PC-3 (cell line): ENCODE results near the gene OGDH. TPM values are rescaled to one million over a fixed set of nuclear protein-coding genes. Genes with fewer than 3 reads are reported as not detected.

ENCODE experiments used
- ATAC-seq: fragments of 200-7000 bp; cut with Tn5 transposase; 2 replicates; pipeline ENCODE4 v1.9.1; 2020; ENCODE audit warnings: mild to moderate bottlenecking, moderate library complexity
- BruUV-seq: library from RNA; stranded (reverse); fragments of 400-500 nt; replicated peaks from 2 replicates; lab custom pipeline; 2021; lab: Mats Ljungman, UMichigan
- CTCF ChIA-PET: fragments of 300-600 bp; sonication (Branson Sonifier 250); formaldehyde crosslinking; loops from one replicate; lab custom pipeline; 2022; ENCODE audit warnings: antibody characterized with exemption; lab: Charles Lee
- POLR2A ChIA-PET: fragments of 300-600 bp; sonication (Branson Sonifier 250); formaldehyde crosslinking; loops from one replicate; lab custom pipeline; 2022; ENCODE audit warnings: antibody characterized with exemption; ENCODE audit not compliant: unreplicated experiment; lab: Charles Lee
- DNase-seq: peaks from one replicate; pipeline ENCODE4 v3.0.0-alpha.2; 2015
- H2AFZ ChIP-seq: fragments of 300-600 bp; sonication (generic); 2 replicates; pipeline ENCODE4 v1.6.0; 2016; ENCODE audit warnings: antibody characterized with exemption, low read length
- H3F3A ChIP-seq: fragments of 300-600 bp; sonication (generic); one replicate; pipeline ENCODE4 v1.6.0; 2017; ENCODE audit warnings: antibody characterized with exemption, low read length, control low read depth, mild to moderate bottlenecking; ENCODE audit not compliant: unreplicated experiment
- H3K27ac ChIP-seq: fragments of 300-600 bp; sonication (generic); 2 replicates; pipeline ENCODE4 v1.5.1; 2016; ENCODE audit warnings: mild to moderate bottlenecking, low read length
- H3K27me3 ChIP-seq: fragments of 300-600 bp; sonication (generic); 2 replicates; pipeline ENCODE4 v1.6.1; 2016; ENCODE audit warnings: low read length, mixed read lengths
- H3K36me3 ChIP-seq: fragments of 300-600 bp; sonication (generic); 2 replicates; pipeline ENCODE4 v1.6.1; 2016; ENCODE audit warnings: low read depth, mixed run types, low read length, mixed read lengths
- H3K4me1 ChIP-seq: fragments of 300-600 bp; sonication (generic); 2 replicates; pipeline ENCODE4 v1.5.1; 2016; ENCODE audit warnings: low read length; ENCODE audit not compliant: insufficient read depth
- H3K4me2 ChIP-seq: fragments of 300-600 bp; sonication (generic); 2 replicates; pipeline ENCODE4 v1.6.0; 2016; ENCODE audit warnings: low read length
- H3K4me3 ChIP-seq: fragments of 300-600 bp; sonication (generic); 2 replicates; pipeline ENCODE4 v1.5.1; 2016; ENCODE audit warnings: mild to moderate bottlenecking, low read length, mixed read lengths
- H3K79me2 ChIP-seq: fragments of 300-600 bp; sonication (generic); 2 replicates; pipeline ENCODE4 v1.6.1; 2017; ENCODE audit warnings: low read length, mixed read lengths
- H3K9ac ChIP-seq: fragments of 300-600 bp; sonication (generic); 2 replicates; pipeline ENCODE4 v1.6.0; 2016; ENCODE audit warnings: mild to moderate bottlenecking, low read length
- H3K9me2 ChIP-seq: fragments of 300-600 bp; sonication (generic); replicated peaks from 2 replicates; pipeline ENCODE4 v1.6.1; 2016; ENCODE audit warnings: mixed run types, low read length, mixed read lengths
- H3K9me3 ChIP-seq: fragments of 300-600 bp; sonication (generic); 2 replicates; pipeline ENCODE4 v1.6.1; 2016; ENCODE audit warnings: low read length, mixed read lengths
- H4K20me1 ChIP-seq: fragments of 300-600 bp; sonication (generic); 2 replicates; pipeline ENCODE4 v1.6.1; 2016; ENCODE audit warnings: low read length, mixed read lengths
- EZH2 ChIP-seq: fragments of 300-600 bp; sonication (generic); IDR thresholded peaks from one replicate; pipeline ENCODE4 v1.6.1; 2017; ENCODE audit warnings: antibody characterized with exemption, mild to moderate bottlenecking, low read length; ENCODE audit not compliant: unreplicated experiment
- EZH2phosphoT487 ChIP-seq: fragments of 300-600 bp; sonication (generic); IDR thresholded peaks from 2 replicates; pipeline ENCODE4 v1.6.1; 2018; ENCODE audit warnings: mild to moderate bottlenecking, antibody characterized with exemption, low read length, borderline replicate concordance
- intact Hi-C: fragments of 100-400 bp; cut with micrococcal nuclease; formaldehyde crosslinking; loops from 2 replicates; pipeline ENCODE4 v1.9.0; 2023
- total RNA-seq: library from RNA; depleted of rRNA; stranded (reverse); fragments of >200 nt; gene quantifications from 2 replicates; pipeline ENCODE4 v1.2.3, GENCODE V29; 2014
- TF ChIP-seq, protein P1 (sequence below): fragments of 300-600 bp; sonication (generic); conservative IDR thresholded peaks from 2 replicates; pipeline ENCODE4 v1.5.1; 2017; ENCODE audit warnings: antibody characterized with exemption, low read depth, mild to moderate bottlenecking, low read length

Gene OGDH
- total RNA-seq, 1 experiment from 2014 or later, result 66.2 TPM

DNA sequence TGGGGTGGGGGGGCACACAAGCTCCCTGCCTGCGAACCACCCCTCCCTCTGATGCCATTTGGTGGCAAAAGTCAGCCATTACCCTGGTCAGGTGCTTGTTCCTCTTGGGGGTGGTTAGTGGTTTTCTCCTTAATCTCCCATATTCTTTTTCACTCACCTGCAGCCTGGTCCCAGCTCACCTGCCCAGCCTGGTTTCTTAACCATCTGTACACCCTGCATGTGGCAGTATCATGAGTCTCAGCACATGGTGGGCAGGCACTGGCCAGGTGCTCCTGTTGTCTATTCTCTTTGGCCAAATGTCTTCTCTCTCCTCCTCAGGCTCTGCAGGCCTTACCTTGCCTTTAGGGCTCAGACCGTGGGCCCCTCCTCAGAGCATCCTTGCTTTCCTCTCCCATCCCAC is 30.5 kb downstream of the OGDH start:
- no peak overlapping the region for H3K4me3 ChIP-seq
- no peaks in the 10 kb centered on the region for H3K9me2 ChIP-seq
- intact Hi-C loops, result loop anchor here (10.0 kb wide), 1 partner anchor 58 kb away; no protein-coding TSS in a partner anchor
- peaks cover 69% of the 10 kb centered on the region for H3K4me1 ChIP-seq
- POLR2A ChIA-PET, result interaction anchor here (0.6 kb wide), 1 partner anchor 55 kb away, joined by 4 read pairs; the partner anchor contains the start of gene TMED4
- H3F3A ChIP-seq, result peaks cover 5% of the 10 kb centered on the region
- peak overlapping the region; percentile 97 for H3K9ac ChIP-seq
- H2AFZ ChIP-seq, result no peak overlapping the region
- no peaks in the 10 kb centered on the region for H3K36me3 ChIP-seq
- H3K4me2 ChIP-seq, result no peak overlapping the region
- no peak for DNase-seq
- no TSS peak for BruUV-seq
- TF ChIP-seq, protein P1, sequence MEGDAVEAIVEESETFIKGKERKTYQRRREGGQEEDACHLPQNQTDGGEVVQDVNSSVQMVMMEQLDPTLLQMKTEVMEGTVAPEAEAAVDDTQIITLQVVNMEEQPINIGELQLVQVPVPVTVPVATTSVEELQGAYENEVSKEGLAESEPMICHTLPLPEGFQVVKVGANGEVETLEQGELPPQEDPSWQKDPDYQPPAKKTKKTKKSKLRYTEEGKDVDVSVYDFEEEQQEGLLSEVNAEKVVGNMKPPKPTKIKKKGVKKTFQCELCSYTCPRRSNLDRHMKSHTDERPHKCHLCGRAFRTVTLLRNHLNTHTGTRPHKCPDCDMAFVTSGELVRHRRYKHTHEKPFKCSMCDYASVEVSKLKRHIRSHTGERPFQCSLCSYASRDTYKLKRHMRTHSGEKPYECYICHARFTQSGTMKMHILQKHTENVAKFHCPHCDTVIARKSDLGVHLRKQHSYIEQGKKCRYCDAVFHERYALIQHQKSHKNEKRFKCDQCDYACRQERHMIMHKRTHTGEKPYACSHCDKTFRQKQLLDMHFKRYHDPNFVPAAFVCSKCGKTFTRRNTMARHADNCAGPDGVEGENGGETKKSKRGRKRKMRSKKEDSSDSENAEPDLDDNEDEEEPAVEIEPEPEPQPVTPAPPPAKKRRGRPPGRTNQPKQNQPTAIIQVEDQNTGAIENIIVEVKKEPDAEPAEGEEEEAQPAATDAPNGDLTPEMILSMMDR, result no peak
- TF ChIP-seq EZH2phosphoT487 (no peak), EZH2 (no peak)
- no peaks in the 10 kb centered on the region for H3K9me3 ChIP-seq
- CTCF ChIA-PET, result no interaction called here
- H3K79me2 ChIP-seq, result peaks cover 45% of the 10 kb centered on the region
- H3K27ac ChIP-seq, result peak overlapping the region; percentile 98
- ATAC-seq, result no peak
- no peaks in the 10 kb centered on the region for H4K20me1 ChIP-seq
- H3K27me3 ChIP-seq, result no peaks in the 10 kb centered on the region

DNA sequence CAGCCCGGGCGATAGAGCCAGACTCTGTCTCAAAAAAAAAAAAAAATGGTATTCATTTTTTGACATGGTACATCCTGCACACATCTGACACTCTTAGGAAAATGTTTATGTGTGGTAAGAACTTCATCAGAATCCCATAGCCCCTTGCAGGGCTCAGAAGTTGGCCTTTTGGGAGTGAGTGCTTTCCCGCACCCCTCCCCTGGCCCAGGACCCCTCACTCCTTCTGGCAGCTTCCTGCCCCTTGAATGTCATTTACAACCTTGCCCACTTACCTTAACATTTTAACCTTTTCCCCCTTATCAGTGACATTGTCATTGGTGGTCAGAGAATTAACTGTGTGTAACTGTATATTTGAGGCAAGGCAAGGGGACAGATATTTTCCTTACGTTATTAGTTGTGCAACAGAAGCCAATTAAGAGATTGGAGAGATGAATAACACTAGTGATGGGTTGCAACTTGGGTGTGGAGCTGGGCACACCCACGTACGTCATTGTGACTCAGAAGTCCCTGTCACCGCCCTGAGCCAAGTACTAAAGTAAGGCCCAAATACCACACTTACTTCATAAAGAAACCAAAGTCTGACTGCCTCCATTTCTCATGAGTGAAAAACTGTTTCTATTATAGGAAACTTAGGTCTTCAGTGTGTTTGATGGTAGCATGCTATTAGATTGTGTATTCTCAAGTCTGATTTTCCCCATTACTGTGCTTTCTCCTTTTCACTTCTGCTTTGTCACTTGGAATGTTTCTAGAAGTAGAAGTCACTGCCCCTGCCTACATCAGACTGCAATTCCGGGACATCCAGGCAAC is 31.6 kb downstream of the OGDH start:
- CTCF ChIA-PET, result no interaction called here
- DNase-seq (peak; percentile 89), ATAC-seq (peak; percentile 47)
- Histone ChIP-seq H3F3A (peaks cover 5% of the 10 kb centered on the region), H3K4me2 (peak overlapping the region; percentile 69), H3K4me3 (no peak overlapping the region), H3K9me2 (no peaks in the 10 kb centered on the region), H3K79me2 (peaks cover 44% of the 10 kb centered on the region), H3K9me3 (no peaks in the 10 kb centered on the region), H3K27ac (peak overlapping the region; percentile 98), H3K9ac (peak overlapping the region; percentile 97), H2AFZ (no peak overlapping the region), H4K20me1 (no peaks in the 10 kb centered on the region), H3K36me3 (no peaks in the 10 kb centered on the region), H3K27me3 (no peaks in the 10 kb centered on the region), H3K4me1 (peaks cover 58% of the 10 kb centered on the region)
- BruUV-seq, result TSS peak; percentile 65
- intact Hi-C loops, result loop anchor here (1.0 to 10.0 kb wide), 3 partner anchors 49 to 96 kb away; no protein-coding TSS in a partner anchor
- POLR2A ChIA-PET, result interaction anchor here (0.9 kb wide), 1 partner anchor 32 kb away, joined by 9 read pairs; the partner anchor contains the start of gene OGDH
- TF ChIP-seq EZH2, result no peak
- no peak for TF ChIP-seq EZH2phosphoT487
- TF ChIP-seq, protein P1, result no peak
